HG02588 (cell line): ENCODE results near the gene TRIP6.
A peak's percentile ranks its signal among the peaks of the same experiment; 100 is the strongest.

Experiments
- ATAC-seq: cut with Tn5 transposase; IDR thresholded peaks from one replicate; pipeline ENCODE4 v1.9.1; 2021; ENCODE audit warnings: mild to moderate bottlenecking, moderate library complexity; ENCODE audit not compliant: unreplicated experiment

TRIP6 gene

DNA sequence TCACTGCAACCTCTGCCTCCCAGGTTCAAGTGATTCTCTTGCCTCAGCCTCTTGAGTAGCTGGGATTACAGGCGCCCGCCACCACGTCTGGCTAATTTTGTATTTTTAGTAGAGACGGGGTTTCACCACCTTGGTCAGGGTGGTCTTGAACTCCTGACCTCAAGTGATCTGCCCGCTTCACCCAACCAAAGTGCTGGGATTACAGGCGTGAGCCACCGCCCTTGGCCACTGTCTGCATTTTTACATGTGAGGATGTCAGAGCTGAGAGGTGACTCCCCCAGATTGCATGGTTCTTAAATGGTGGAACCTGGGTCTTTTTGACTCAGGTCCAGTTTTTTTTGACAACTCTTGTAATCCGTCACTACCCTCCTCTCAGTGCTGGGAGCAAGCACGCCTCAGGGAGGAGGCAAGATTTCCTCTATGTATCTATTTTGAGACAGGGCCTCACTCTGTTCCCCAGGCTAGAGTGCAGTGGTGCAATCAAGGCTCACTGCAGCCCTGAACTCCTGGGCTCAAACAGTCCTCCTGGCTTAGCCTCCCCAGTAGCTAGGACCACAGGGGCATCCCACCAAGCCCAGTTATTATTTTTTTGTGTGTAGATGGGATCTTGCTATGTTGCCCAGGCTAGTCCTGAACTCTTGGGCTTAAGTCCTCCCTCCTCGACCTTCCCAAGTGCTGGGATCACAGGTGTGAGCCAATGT lies 6.6 kb downstream of the TRIP6 start:
- ATAC-seq, result no peak

DNA sequence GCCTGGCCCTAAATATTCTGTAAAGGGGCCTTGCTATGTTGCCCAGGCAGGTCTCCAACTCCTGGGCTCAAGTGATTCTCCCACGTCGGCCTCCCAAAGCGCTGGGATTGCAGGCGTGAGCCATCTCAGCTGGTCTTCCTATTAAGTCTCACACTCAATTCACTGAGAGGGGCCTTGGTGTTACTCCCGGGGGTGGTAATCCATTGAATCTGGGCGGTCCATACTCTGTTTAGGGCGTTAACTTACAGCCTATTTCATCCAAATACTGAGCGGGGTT lies 7.1 kb downstream of the TRIP6 start:
- no peak for ATAC-seq

DNA sequence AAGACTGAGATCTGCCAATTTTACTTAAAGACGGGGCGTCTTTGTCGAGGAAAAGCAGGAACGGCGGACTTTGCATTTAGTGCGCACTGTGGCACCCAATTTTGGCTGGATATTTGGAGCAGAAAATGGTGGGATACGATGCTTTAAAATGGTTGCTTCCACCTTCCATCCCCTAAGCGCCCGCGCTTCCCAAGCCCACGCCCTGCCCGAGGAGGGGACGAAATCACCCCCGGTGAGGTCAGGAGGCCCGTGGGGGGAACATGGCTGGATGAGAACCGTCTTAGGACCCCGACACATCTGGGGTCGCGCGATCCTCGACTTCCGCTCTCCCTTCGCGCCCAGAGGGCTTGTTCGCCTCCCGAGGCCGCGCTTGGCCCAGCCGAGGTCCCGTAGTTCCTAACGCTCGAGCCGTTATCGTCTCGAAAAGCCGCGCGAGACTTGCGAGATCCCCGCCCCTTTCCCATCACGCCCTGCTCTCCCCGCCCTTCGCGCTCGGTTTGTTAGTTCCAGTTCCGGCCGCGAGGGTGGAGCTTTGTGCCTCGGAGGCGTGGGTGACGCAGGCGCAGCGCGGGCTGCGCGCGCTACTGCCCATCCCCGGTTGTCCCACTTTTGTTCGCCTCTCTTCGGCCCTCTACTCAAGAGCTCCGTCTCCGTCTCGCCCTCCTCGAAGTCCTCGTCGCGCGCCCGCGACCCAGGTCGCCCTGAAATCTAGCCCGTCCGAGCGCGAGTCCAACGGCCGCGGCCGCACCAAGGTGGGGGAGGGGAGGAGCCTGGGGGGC lies 7.6 kb downstream of the TRIP6 start, which contains the start of gene SRRT:
Gene SRRT (plus strand): TSS at position 527 of the 779 bp plus-strand sequence. CDS start 488 bp downstream, outside the sequence.
- peak; percentile 85 for ATAC-seq

DNA sequence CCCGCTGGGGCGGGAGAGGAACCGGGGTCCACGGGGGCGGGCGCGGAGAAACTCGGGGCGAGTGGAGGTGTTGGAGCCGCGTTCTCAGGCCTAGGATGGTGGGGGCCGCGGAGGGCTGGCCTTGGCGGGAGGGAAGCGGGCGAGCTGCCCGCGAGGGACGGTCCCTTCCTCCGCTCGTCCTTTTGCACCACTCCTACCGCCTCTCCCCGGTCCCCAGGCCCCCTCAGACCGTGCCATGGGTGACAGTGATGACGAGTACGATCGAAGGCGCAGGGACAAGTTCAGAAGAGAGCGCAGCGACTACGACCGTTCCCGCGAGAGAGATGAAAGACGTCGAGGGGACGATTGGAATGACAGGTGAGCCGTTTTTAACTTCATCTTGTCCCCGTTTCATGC lies 8.2 kb downstream of the TRIP6 start:
- peak; percentile 35 for ATAC-seq

DNA sequence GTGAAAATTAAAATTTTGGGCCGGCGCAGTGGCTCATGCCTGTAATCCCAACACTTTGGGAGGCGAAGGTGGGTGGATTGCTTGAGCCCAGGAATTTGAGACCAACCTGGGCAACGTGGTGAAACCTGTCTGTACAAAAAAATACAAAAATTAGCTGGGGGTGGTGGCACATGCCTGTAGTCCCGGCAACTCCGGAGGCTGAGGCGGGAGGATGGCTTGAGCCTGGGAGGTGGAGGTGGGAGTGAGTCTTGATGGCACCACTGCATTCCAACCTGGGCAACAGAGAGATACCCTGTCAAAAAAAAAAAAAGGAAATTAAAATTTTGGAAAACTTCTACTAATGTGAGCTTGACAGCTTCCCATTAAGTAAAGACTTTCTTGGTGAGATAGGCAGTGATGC lies 10.8 kb downstream of the TRIP6 start:
- ATAC-seq, result no peak

DNA sequence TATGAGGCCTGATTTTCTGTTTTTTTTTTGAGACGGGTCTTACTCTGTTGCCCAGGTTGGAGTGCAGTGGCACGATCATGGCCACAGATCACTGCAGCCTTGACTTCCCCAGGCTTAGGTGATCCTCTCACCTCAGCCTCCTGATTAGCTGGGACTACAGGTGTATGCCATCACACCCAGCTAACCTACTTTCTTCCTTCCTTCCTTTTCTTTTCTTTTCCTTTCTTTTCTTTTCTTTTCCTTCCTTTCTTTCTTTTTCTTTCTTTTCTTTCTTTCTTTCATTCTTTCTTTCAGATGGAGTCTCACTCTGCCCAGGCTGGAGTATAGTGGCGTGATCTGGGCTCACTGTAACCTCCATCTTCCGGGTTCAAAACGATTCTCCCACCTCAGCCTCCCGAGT lies 11.5 kb downstream of the TRIP6 start:
- ATAC-seq, result no peak

DNA sequence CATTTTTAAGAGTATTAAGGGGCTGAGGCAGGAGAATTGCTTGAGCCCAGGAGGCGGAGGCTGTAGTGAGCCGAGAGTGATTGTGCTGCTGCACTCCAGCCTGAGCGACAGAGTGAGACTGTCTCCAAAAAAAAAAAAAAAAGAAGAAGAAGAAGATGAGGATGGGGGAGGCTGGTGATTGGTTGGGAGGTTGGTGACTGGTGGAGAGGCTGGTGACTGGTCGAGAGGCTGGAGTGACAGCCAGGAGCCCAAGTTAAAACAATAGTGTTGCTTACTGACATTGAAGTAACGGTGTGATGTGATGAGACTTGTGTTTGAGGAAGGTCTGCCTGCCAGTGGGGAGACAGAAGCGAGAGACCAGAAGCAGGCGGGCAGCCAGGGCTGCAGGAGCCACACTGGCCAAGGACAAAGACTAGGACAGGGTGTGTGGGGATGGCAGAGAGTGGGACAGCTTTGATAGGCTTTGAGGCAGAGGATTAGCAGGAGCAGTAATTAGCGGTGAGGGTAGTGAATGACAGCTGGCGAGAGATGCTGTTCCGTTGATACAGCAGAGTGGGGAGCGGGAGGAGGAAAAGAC lies 12.6 kb downstream of the TRIP6 start:
- no peak for ATAC-seq

DNA sequence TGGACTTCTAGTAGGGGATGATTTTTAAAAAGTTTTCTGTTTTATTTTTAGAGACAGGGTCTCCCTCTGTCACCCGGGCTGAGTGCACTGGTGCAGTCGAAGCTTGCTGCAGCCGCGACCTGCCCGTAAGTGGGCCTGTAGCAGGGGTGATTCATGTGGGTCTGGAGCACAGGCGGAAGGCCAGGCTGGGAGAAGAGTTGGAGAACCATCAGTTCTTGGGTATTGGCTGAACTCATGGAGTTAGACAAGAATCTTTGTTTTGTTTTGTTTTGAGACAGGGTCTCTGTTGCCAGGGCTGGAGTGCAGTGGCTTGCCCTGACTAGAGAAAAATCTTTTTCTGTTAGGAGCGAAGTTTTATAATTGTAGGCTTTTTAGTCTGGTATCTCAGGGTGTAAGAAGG lies 13.5 kb downstream of the TRIP6 start:
- ATAC-seq, result no peak

DNA sequence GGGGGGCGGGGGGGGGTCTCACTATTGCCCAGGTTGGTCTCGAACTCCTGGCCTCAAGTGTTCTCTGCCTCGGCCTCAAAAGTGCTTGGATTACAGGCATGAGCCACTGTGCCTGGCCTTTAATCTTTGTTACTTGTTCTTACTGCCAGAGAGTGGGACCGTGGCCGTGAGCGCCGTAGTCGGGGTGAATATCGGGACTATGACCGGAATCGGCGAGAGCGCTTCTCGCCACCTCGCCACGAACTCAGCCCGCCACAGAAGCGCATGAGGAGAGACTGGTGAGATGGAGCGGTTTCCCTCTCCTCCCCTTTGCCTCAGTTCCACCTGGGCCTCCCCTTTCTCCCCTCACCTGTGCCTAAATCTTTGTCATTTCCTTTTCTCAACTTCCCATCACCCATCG lies 13.9 kb downstream of the TRIP6 start:
- ATAC-seq, result no peak

DNA sequence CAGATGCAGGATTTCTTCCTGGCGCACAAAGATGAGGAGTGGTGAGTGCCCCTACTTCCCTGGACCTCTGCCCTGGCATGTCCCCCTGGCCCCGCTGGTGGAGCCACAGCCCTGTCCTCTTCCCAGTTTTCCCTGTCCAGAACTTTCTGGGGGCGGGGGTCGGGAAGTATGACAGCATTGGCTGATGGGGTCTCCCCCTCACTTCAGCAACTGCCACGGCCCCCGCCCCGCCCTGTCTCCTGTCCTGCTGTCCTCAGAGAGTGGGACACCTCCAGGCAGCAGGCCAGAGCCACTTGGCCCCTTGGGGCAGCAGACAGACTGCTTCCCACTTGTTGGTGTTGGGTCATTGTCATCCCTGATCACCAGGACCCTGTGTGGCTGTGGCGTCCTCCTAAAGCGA lies 15.0 kb downstream of the TRIP6 start:
- no peak for ATAC-seq

DNA sequence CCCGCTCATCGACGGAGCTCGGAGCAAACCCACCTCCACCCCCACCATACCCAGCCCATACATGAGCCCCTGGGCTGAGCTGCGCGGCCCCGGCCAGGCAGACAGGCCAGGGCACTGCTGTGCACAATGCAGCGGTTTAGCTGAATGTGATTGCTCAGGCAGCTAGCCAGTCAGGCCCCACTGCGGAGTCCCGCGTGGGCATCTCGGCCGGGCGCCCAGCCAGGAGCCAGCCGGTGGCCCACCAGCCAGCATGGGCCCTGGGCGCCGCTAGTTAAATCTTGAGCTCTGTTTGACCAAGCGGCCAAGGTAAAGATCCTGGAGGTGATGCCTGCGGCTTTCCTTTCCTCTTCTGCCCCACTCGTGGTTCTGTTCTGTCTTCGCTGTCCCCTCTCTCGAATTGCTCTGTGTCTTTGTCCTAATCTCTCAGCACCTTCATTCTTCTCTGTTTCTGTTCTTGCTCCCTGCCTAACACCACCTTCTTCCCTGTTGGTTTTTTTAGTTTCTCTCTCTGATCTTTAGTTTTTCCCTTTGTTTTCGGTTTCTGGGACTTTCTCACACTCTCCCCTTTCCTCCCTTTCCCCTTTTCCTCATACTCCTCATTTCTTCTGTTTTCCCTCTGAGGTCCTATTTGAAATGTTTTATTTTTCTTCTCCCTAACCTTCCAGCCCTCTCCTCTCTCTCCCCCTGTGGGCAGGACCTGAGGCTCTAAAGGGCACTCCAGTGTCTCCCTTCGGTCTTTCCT lies 15.8 kb downstream of the TRIP6 start:
- ATAC-seq, result no peak

DNA sequence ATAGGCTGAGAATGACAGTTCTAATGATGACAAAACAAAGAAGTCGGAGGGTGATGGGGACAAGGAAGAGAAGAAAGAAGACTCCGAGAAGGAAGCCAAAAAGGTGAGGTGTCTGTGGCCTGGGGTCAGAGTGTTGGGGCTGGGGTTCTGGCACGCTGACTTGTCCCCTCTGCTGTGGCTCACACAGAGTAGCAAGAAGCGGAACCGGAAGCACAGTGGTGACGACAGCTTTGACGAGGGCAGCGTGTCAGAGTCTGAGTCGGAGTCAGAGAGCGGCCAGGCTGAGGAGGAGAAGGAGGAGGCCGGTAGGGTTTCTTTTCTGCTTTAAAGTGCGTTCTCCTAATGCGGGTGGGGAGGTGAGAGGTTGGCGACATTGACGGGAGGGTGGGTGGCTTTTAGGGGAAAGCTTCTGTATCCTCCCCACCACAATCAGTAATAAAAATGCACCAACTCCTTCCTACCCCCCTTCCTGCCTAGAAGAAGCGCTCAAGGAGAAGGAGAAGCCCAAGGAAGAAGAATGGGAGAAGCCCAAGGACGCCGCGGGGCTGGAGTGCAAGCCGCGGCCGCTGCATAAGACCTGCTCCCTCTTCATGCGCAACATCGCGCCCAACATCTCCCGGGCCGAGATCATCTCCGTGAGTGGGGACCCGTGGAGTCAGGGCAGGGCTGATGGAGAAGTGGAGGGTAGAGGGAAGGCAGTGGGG lies 17.7 kb downstream of the TRIP6 start:
- no peak for ATAC-seq

DNA sequence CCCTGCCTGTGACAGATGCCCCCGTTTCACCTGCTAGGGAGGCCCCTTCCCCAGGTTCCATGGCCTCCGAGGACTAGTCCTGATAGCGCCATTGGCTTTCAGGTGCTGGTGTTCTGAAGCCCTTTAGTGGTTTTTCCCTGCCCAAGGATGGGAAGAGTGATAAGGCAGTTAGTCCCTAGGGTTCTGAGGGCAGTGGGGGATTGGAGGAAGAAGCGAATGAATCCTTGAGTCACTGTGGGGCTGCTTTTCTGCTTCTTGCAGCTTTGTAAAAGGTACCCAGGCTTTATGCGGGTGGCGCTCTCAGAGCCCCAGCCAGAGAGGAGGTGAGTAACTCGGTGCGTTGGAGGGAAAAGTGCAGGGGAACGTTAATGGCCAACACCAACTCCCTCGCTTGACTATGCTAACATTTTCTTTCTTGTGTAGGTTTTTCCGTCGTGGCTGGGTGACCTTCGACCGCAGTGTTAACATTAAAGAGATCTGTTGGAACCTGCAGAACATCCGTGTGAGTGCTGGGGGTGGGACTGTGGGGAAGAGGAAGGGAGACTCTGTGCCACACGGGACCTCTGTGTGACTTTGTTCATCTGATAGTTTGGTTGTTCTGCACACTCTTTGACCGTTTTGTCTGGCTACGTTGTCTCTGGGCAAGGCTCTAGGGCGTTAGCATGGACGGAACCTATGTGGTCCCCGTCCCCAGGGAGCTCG lies 18.4 kb downstream of the TRIP6 start:
- no peak for ATAC-seq

DNA sequence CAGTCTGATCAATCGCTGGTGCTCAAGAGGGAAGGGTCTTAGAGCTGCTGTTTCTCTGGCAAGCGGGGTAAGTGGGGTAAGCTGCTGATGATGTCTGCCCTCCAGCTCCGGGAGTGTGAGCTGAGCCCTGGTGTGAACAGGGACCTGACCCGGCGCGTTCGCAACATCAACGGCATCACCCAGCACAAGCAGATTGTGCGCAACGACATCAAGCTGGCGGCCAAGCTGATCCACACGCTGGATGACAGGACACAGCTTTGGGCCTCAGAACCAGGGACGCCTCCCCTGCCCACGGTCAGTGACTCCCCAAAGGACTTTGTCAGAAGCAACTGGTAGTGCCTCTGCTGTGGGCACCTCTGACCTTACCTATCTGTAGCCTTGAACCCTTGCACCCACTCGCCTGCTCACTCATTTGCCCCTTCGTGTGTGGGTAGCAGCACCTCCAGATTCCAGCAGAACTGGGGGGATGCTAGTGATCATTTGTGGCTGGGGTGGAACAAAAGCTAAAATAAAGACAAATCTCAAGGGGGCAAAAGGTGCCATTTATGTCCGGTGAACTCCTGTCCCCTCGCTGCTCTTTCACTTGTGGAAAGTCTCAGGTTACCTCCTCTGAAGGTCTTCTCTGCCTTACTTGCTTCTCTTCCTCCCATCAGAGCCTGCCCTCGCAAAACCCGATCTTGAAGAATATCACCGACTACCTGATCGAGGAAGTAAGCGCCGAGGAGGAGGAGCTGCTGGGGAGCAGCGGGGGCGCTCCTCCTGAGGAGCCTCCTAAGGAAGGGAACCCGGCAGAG lies 19.2 kb downstream of the TRIP6 start:
- ATAC-seq, result no peak

DNA sequence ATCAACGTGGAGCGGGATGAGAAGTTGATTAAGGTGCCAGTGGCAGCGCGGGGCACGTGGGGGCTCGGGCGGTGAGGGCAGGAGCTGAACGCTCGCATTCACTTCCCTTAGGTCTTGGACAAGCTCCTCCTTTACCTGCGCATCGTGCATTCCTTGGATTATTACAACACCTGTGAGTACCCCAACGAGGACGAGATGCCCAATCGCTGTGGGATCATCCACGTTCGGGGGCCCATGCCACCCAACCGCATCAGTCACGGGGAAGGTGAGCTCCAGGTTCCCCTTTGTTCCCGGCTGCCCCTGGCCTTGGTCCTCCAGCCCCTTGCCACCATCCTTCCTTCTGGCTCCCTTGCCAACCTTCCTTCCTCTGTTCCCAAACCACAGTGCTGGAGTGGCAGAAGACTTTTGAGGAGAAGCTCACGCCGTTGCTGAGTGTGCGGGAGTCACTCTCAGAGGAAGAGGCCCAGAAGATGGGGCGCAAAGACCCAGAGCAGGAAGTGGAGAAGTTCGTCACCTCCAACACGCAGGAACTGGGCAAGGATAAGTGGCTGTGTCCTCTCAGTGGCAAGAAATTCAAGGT lies 19.8 kb downstream of the TRIP6 start:
- ATAC-seq, result no peak

DNA sequence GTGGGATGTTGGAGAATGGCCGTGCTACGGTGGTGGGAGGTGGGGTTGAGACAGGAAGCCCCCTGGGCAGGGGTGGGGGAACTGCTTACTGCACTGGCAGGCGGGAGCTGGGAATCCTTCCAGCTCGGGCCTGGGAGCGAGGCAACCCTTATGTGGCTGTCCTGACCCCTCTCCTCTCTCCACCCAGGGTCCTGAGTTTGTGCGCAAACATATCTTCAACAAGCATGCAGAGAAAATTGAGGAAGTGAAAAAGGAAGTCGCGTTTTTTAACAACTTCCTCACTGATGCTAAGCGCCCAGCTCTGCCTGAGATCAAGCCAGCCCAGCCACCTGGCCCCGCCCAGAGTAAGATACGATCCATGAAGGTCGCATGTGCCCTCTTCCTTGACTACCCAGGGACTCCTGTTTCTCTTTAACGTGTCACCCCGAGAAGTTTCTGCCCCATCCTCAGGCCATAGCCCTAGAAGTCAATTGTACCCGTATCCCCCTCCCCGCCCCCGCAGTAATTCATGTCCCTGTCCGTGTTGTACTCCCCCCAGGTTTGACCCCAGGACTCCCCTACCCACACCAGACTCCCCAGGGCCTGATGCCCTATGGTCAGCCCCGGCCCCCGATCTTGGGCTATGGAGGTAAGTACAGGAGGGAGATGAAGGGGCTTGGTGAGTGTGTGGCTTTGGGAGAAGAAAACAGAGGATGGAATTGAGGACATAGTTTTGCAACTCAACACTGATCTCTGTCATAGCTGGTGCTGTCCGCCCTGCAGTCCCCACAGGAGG lies 20.5 kb downstream of the TRIP6 start:
- no peak for ATAC-seq

DNA sequence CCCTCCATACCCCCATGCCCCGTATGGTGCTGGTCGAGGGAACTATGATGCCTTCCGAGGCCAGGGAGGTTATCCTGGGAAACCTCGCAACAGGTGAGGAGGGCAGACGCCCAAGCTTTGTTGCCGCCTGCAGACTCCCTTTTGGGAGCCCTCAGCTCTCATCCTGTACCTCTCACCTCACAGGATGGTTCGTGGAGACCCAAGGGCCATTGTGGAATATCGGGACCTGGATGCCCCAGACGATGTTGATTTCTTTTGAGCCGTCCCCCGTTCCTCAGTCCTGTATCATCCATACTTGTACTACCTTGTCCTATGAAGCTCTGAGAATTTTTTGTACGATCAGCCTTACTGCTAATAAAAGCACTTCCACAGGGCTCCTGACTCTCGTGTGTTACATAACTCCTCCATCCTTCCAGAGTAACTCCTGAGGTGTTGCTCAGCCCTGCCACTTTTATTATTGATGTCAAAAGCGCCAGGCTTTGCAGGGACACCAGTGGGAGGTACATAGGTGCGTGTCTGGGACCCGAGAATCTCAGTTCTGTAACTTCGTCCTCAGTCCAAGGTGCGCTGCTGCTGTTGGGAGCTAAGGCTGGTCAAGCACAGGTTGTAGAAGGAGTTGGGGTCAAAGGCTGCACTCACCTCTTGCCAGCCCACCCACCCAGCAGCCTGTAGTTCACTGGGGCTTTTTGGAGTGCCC lies 21.3 kb downstream of the TRIP6 start:
- ATAC-seq, result no peak
